AG04450 (cell line): ENCODE results near the gene HMGA1. TPM values are rescaled to one million over a fixed set of nuclear protein-coding genes. Genes with fewer than 3 reads are reported as not detected.
A peak's percentile ranks its signal among the peaks of the same experiment; 100 is the strongest.

Experiments
- CTCF ChIA-PET: fragments of 300-600, 350-600 bp; formaldehyde crosslinking; extraction: SDS; loops from one replicate; lab custom pipeline; 2022; ENCODE audit warnings: antibody characterized with exemption, inconsistent platforms; lab: Charles Lee
- POLR2A ChIA-PET: fragments of 350-600 bp; formaldehyde crosslinking; extraction: SDS; loops from one replicate; lab custom pipeline; 2021; ENCODE audit warnings: antibody characterized with exemption, inconsistent platforms; lab: Yijun Ruan, JAX
- DNase-seq: peaks from one replicate; pipeline ENCODE4 v3.0.0-alpha.2; 2011; ENCODE audit warnings: low read depth, low spot score
- H3K27ac ChIP-seq: one replicate; pipeline ENCODE4 v1.5.1; 2012; ENCODE audit warnings: low read depth, low read length, control low read depth
- H3K27me3 ChIP-seq: one replicate; pipeline ENCODE4 v1.6.0; 2012; ENCODE audit warnings: low read length; ENCODE audit not compliant: control insufficient read depth, insufficient read depth
- H3K4me3 ChIP-seq: 2 replicates; pipeline ENCODE4 v1.5.1; 2011; ENCODE audit warnings: mild to moderate bottlenecking, low read depth, low read length, control low read depth
- H3K9me3 ChIP-seq: 2 replicates; pipeline ENCODE4 v1.5.1; 2012; ENCODE audit warnings: low read length; ENCODE audit not compliant: control insufficient read depth, insufficient read depth
- CTCF ChIP-seq: IDR thresholded peaks from 2 replicates; pipeline ENCODE4 v1.5.1; 2011; ENCODE audit warnings: low read depth, low read length, control low read depth, inconsistent platforms
- polyA plus RNA-seq: library from polyadenylated mRNA; depleted of rRNA; stranded (reverse); fragments of >200 nt; gene quantifications from 2 replicates; pipeline ENCODE4 v1.2.3, GENCODE V29; 2011

The HMGA1 gene
- polyA plus RNA-seq, 1 experiment: 142 TPM

DNA sequence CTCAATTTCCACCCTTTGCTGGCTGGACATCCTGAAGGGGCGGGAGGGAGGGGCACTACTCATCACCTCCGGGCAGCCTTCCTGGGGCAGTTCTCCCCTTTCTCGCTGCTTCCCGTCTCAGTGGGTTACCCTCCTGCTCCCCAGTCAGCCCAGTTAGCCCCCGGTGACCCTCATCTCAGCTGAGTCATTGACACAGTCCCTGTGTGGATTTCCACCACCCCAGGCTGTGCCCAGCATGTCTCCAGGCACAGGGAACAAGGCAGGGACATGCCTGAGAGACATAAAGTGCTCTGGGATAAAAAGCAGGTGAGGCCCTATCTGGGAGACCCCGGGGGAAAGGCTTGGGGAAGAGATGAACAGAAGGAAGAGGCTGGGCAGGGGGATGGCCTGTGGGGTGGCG lies 29.9 kb upstream of the HMGA1 start:
- ChIA-PET CTCF (interaction anchor here (1.2 kb wide), 1 partner anchor 10 kb away, joined by 5 read pairs; no protein-coding TSS in a partner anchor), POLR2A (no interaction called here)
- no peak for DNase-seq
- TF ChIP-seq CTCF: no peak
- no peaks in the 10 kb centered on the region for H3K27me3 ChIP-seq
- no peak overlapping the region for H3K27ac ChIP-seq
- peaks cover 12% of the 10 kb centered on the region for H3K9me3 ChIP-seq
- H3K4me3 ChIP-seq: no peak overlapping the region

DNA sequence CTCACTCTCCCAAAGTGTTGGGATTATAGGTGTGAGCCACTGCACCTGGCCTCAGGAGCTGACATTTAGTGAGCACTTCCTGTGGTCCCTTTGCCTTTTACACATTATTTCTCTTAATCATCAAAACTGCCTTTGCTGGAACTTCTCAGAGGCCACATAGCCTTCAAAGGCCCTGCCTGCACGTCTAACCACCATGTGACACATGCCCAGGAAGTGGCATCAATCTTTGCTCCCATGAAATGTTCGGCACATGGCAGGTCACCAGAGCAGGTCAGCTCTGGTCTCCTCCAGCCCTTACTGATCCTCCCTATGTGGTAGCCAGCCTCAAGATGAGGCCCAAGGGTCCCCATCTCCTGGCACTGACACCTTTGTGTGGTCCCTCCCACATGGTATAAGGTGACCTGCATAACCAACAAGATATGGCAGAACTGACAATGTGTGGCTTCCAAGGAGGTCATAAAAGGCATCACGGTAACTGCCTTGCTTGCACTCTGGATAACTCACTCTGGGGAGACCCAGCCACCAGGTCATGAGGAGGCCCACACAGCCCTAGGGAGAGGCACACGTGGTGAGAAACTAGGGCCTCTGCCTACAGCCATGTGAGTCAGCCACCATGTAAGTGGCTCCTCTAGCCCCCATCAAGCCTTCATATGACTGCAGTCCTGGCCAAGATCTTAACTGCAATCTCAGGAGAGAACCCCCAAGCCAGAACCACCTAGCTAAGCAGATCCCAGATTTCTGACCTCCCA lies 28.8 kb upstream of the HMGA1 start:
- Histone ChIP-seq H3K4me3 (no peak overlapping the region), H3K9me3 (peaks cover 2% of the 10 kb centered on the region; the same call in 1 of the 2 replicates), H3K27ac (no peak overlapping the region), H3K27me3 (no peaks in the 10 kb centered on the region)
- ChIA-PET POLR2A (no interaction called here), CTCF (interaction anchor here (1.2 kb wide), 1 partner anchor 12 kb away, joined by 5 read pairs; no protein-coding TSS in a partner anchor)
- TF ChIP-seq CTCF: no peak
- DNase-seq: no peak

GRCh38 chr6:34213772-34214171 lies 22.9 kb upstream of the HMGA1 start:
- no peaks in the 10 kb centered on the region for H3K27me3 ChIP-seq
- CTCF ChIA-PET: interaction anchor here (0.5 kb wide), 1 partner anchor 50 kb away, joined by 3 read pairs; no protein-coding TSS in a partner anchor
- no peaks in the 10 kb centered on the region for H3K9me3 ChIP-seq
- no peak for TF ChIP-seq CTCF
- H3K27ac ChIP-seq: no peak overlapping the region
- DNase-seq: no peak
- no peak overlapping the region for H3K4me3 ChIP-seq
- POLR2A ChIA-PET: interaction anchor here (0.6 kb wide), 1 partner anchor 212 kb away, joined by 3 read pairs; no protein-coding TSS in a partner anchor

DNA sequence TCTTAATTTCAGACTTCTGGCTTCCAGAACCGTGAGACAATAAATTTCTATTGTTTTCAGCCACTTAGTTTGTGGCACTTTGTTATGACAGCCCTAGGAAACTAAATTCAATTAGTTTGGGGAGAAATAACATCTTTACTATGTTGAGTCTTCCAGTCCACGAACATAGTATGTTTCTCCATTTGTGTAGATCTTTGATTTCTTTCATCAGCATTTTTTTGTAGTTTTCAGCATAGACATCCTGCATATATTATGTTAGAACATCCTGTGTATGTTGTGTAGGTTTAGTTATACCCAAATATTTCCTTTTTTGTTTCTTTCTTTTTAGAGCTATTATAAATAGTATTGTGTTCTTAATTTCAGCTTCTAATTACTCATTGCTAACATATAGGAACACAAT lies 18.0 kb upstream of the HMGA1 start:
- ChIA-PET POLR2A (no interaction called here), CTCF (no interaction called here)
- Histone ChIP-seq H3K9me3 (no peaks in the 10 kb centered on the region), H3K27me3 (no peaks in the 10 kb centered on the region), H3K4me3 (no peak overlapping the region), H3K27ac (no peak overlapping the region)
- TF ChIP-seq CTCF: no peak
- DNase-seq: no peak

DNA sequence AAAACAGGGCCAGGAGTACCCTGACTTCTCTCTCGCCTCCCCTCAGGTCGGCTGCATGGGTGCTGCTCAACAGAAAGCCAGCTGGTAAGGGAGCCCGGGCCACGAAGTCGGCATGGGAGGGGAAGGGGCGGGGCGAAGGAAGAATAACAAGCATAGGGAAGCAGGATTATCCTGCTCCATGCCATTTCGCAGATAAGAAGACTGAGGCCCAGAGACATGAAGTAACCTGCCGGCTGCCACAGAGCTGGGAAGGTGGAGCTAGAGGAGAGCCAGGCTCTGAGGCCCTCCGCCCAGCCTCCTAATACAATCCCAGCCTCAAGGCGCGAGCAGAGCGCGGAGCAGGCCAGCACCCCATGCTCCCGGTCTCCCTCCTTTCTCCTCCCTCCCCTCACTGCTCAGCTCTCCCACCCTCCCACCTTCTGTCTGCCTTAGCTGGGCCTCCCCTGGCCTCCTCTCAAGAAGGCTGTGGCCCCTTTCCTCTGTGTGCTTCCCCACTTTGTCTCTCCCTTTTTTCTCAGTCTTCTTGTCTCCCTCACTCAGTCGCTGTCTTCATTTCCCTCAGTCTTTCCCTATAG lies 13.2 kb upstream of the HMGA1 start:
- Histone ChIP-seq H3K9me3 (no peaks in the 10 kb centered on the region), H3K27me3 (no peaks in the 10 kb centered on the region), H3K27ac (peak overlapping the region; percentile 74), H3K4me3 (peak overlapping the region; percentile 32)
- CTCF ChIA-PET: interaction anchor here (1.5 to 1.6 kb wide), 2 partner anchors 26 to 28 kb away, joined by 4 to 8 read pairs; partner anchors contain the start of gene SMIM29
- no peak for DNase-seq
- no peak for TF ChIP-seq CTCF
- POLR2A ChIA-PET: interaction anchor here (0.5 to 1.7 kb wide), 7 partner anchors 10 to 281 kb away, joined by 3 to 11 read pairs (median 7); partner anchors contain the start of genes HMGA1 and SMIM29
